HCT116 (cell line): ENCODE measurements around the gene CPA1. TPM values are rescaled to one million over a fixed set of nuclear protein-coding genes. Genes with fewer than 3 reads are reported as not detected.

Experiments used
- ATAC-seq: fragments of 200-7000 bp; cut with Tn5 transposase; 2 replicates; pipeline ENCODE4 v1.9.1; 2020; ENCODE audit warnings: mild to moderate bottlenecking, moderate library complexity
- BruUV-seq: library from RNA; stranded (reverse); fragments of 400-500 nt; replicated peaks from 2 replicates; lab custom pipeline; 2021; lab: Mats Ljungman, UMichigan
- CTCF ChIA-PET: fragments of 300-600 bp; sonication (Branson Sonifier 250); formaldehyde crosslinking; loops from one replicate; lab custom pipeline; 2021; ENCODE audit warnings: antibody characterized with exemption; lab: Charles Lee
- POLR2A ChIA-PET: fragments of 300-600, 350-600 bp; sonication (Branson Sonifier 250); formaldehyde crosslinking; loops from one replicate; lab custom pipeline; 2021; ENCODE audit warnings: antibody characterized with exemption; lab: Charles Lee
- RAD21 ChIA-PET, 2 experiments: fragments of 300-600 bp; sonication (Branson Sonifier 250); formaldehyde crosslinking; loops; one replicate each; lab custom pipeline; 2023; ENCODE audit warnings: low total read pairs in 2 of 2; ENCODE audit not compliant: uncharacterized antibody in 2 of 2, unreplicated experiment in 2 of 2, low non-redundant PET in 1 of 2; lab: Charles Lee
- DNase-seq: peaks from one replicate; pipeline ENCODE4 v3.0.0-alpha.2; 2010; ENCODE audit warnings: low read depth, low spot score
- H2AFZ ChIP-seq: fragments of 200-600 bp; shearing (Covaris generic), sonication (generic); 2 replicates; pipeline ENCODE4 v1.6.1; 2017; ENCODE audit warnings: low read depth, mixed run types, mixed read lengths, antibody characterized with exemption, low read length; ENCODE audit not compliant: poor library complexity, severe bottlenecking
- H3K27ac ChIP-seq: 2 replicates; pipeline ENCODE4 v1.5.1; 2012; ENCODE audit warnings: low read depth, low read length
- H3K27me3 ChIP-seq: fragments of 200-600 bp; sonication (generic); 2 replicates; pipeline ENCODE4 v1.6.1; 2016; ENCODE audit warnings: mixed run types, low read length, mixed read lengths; ENCODE audit not compliant: insufficient read depth
- H3K36me3 ChIP-seq, 2 experiments: fragments of 200-500 bp in 1 of 2; fragments of 200-600 bp in 1 of 2; sonication (Bioruptor generic) in 1 of 2; sonication (generic) in 1 of 2; 2 replicates each; pipeline versions ENCODE4 v1.5.1 to v1.6.1; 2014 to 2016; ENCODE audit warnings: low read length in 2 of 2, inconsistent platforms in 1 of 2, mixed read lengths in 1 of 2, mixed run types in 1 of 2; ENCODE audit not compliant: insufficient read depth in 2 of 2, control insufficient read depth in 1 of 2
- H3K4me1 ChIP-seq, 2 experiments: fragments of 200-600 bp in 1 of 2; sonication (generic) in 1 of 2; 2 replicates each; pipeline versions ENCODE4 v1.5.1 to v1.6.1; 2012 to 2017; ENCODE audit warnings: low read length in 2 of 2, inconsistent platforms in 1 of 2, mild to moderate bottlenecking in 1 of 2, mixed read lengths in 1 of 2, mixed run types in 1 of 2, moderate library complexity in 1 of 2; ENCODE audit not compliant: insufficient read depth in 2 of 2, control insufficient read depth in 1 of 2
- H3K4me2 ChIP-seq: fragments of 200-600 bp; sonication (generic); 2 replicates; pipeline ENCODE4 v1.6.1; 2017; ENCODE audit warnings: mixed run types, low read length, mixed read lengths
- H3K4me3 ChIP-seq, 2 experiments: fragments of 200-600 bp in 1 of 2; sonication (generic) in 1 of 2; replicated peaks in 1 of 2; 2 replicates each; pipeline ENCODE4 v1.5.1; 2011 to 2016; ENCODE audit warnings: low read length in 2 of 2, control low read depth in 1 of 2, low read depth in 1 of 2, mild to moderate bottlenecking in 1 of 2, mixed read lengths in 1 of 2, mixed run types in 1 of 2
- H3K79me2 ChIP-seq: fragments of 200-600 bp; sonication (generic); 2 replicates; pipeline ENCODE4 v1.6.1; 2017; ENCODE audit warnings: mild to moderate bottlenecking, mixed run types, low read length, moderate library complexity, mixed read lengths; ENCODE audit not compliant: insufficient read depth
- H3K9ac ChIP-seq: fragments of 200-600 bp; sonication (generic); 2 replicates; pipeline ENCODE4 v1.6.1; 2016; ENCODE audit warnings: low read length, mixed read lengths
- H3K9me2 ChIP-seq: fragments of 200-600 bp; sonication (generic), shearing (Covaris generic); 2 replicates; pipeline ENCODE4 v1.6.1; 2017; ENCODE audit warnings: mixed run types, mild to moderate bottlenecking, moderate library complexity; ENCODE audit not compliant: insufficient read depth
- H3K9me3 ChIP-seq, 2 experiments: fragments of 200-500 bp in 1 of 2; fragments of 200-600 bp in 1 of 2; sonication (Bioruptor generic) in 1 of 2; sonication (generic) in 1 of 2; 2 replicates each; pipeline ENCODE4 v1.6.1; 2014 to 2017; ENCODE audit warnings: low read length in 2 of 2, mixed read lengths in 2 of 2, inconsistent platforms in 1 of 2, low read depth in 1 of 2, mild to moderate bottlenecking in 1 of 2, mixed run types in 1 of 2, moderate library complexity in 1 of 2; ENCODE audit not compliant: control insufficient read depth in 1 of 2, insufficient read depth in 1 of 2
- H4K20me1 ChIP-seq: fragments of 200-600 bp; sonication (generic), shearing (Covaris generic); 2 replicates; pipeline ENCODE4 v1.6.1; 2017; ENCODE audit warnings: mixed run types, mild to moderate bottlenecking, moderate library complexity; ENCODE audit not compliant: insufficient read depth
- CBX3 ChIP-seq: IDR thresholded peaks from 2 replicates; pipeline ENCODE4 v1.6.1; 2012; ENCODE audit warnings: low read depth
- CEBPB ChIP-seq: IDR thresholded peaks from 2 replicates; pipeline ENCODE4 v1.6.1; 2012; ENCODE audit warnings: low read depth
- ELF1 ChIP-seq: IDR thresholded peaks from 2 replicates; pipeline ENCODE4 v1.6.1; 2012; ENCODE audit warnings: low read depth, borderline replicate concordance
- POLR2AphosphoS5 ChIP-seq: IDR thresholded peaks from 2 replicates; pipeline ENCODE4 v1.6.1; 2011; ENCODE audit warnings: mild to moderate bottlenecking, low read depth, low read length, moderate library complexity
- SRF ChIP-seq: IDR thresholded peaks from 2 replicates; pipeline ENCODE4 v1.6.1; 2012; ENCODE audit warnings: low read depth
- YY1 ChIP-seq: IDR thresholded peaks from 2 replicates; pipeline ENCODE4 v1.6.1; 2011; ENCODE audit warnings: low read length, low read depth, moderate library complexity, mild to moderate bottlenecking; ENCODE audit not compliant: insufficient replicate concordance; ENCODE audit errors: extremely low read depth
- ZNF274 ChIP-seq: fragments of 200-500 bp; sonication (Bioruptor generic); IDR thresholded peaks from 2 replicates; pipeline ENCODE4 v1.6.1; 2014; ENCODE audit warnings: mild to moderate bottlenecking, low read depth, low read length, inconsistent platforms
- intact Hi-C: fragments of 100-400 bp; cut with micrococcal nuclease; formaldehyde crosslinking; loops from 2 replicates; pipeline ENCODE4 v1.10.0; 2022
- total RNA-seq: library from RNA; stranded (reverse); gene quantifications from one replicate; pipeline ENCODE4 v1.2.1, GENCODE V29; 2021; ENCODE audit not compliant: unreplicated experiment
- TF ChIP-seq, protein P1 (sequence below): IDR thresholded peaks from 2 replicates; pipeline ENCODE4 v1.6.1; 2012; ENCODE audit warnings: low read depth

The CPA1 gene
- total RNA-seq, 1 experiment from 2014 or later: 11.9 TPM

DNA sequence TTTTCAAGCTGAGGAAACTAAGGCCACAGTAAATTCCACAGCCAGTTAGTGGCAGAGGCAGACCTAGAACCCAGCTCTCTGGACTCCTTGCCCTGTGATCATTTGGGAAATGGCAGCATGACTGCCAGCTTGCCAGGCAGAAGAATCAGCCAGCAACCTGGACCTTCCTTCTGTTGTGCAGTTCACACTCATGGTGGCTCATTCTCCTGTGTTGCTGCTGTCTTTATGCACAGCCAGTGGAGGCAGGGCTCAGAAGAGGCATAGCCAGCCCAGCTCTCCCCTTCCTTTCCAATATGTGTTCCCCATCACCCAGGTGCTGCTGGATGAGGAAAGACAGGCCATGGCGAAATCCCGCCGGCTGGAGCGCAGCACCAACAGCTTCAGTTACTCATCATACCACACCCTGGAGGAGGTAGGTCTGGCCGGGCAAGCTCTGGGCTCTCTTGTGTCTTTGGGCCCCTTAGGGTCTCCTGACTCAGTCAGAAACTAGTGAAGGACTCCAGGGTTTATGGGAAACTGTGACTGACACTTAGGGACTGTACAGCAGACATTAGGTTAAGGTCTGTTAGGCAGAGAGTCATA is 20.9 kb upstream of the CPA1 start:
- RAD21 ChIA-PET: no interaction called here
- peaks cover 35 to 51% of the 10 kb centered on the region in 2 experiments for H3K4me1 ChIP-seq
- H3K4me3 ChIP-seq: no peak overlapping the region
- H3K27me3 ChIP-seq: no peaks in the 10 kb centered on the region
- no peak for DNase-seq
- peaks cover 0 to 21% of the 10 kb centered on the region in 2 experiments; a peak in 1 of 4 replicates for H3K9me3 ChIP-seq
- H3K27ac ChIP-seq: no peak overlapping the region
- intact Hi-C loops: loop anchor here (5.0 kb wide), 1 partner anchor 67 kb away; the partner anchor contains the start of gene CPA4
- TF ChIP-seq ZNF274: no peak
- peak; percentile 86; the same call in 1 of the 2 replicates for TF ChIP-seq CBX3
- no peaks in the 10 kb centered on the region for H3K9me2 ChIP-seq
- H3K36me3 ChIP-seq: no peaks in the 10 kb centered on the region
- no peak for ATAC-seq
- no TSS peak for BruUV-seq
- no peak overlapping the region for H3K9ac ChIP-seq
- H3K4me2 ChIP-seq: no peak overlapping the region
- CTCF ChIA-PET: no interaction called here
- H4K20me1 ChIP-seq: no peaks in the 10 kb centered on the region
- H3K79me2 ChIP-seq: no peaks in the 10 kb centered on the region
- POLR2A ChIA-PET: no interaction called here
- H2AFZ ChIP-seq: no peak overlapping the region

DNA sequence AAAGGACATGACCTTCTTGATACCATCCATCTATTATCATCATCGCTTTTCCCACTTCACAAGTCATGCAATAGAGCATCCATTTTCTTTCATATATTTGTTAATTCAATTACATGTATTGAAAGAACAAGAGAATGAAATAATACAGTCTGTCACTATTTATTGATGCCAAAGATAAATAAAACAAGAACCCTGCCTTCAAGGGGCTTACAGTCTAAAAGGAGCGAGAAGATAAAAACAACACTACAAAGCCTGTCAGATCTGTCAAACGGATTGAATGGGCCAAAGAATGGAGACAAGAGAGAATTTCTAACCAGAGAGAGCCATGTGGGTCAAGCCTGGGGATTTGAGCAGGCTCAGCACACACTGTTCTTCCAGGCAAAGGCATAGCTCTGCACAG is 19.8 kb upstream of the CPA1 start:
- RAD21 ChIA-PET: no interaction called here

More for the DNA sequence above, 19.8 kb upstream of the CPA1 start:
- Histone ChIP-seq H3K27ac (no peak overlapping the region), H3K36me3 (no peaks in the 10 kb centered on the region), H3K27me3 (no peaks in the 10 kb centered on the region), H3K9me3 (peaks cover 0 to 21% of the 10 kb centered on the region in 2 experiments; a peak in 1 of 4 replicates)
- TF ChIP-seq CBX3: no peak
- TF ChIP-seq, protein P1, sequence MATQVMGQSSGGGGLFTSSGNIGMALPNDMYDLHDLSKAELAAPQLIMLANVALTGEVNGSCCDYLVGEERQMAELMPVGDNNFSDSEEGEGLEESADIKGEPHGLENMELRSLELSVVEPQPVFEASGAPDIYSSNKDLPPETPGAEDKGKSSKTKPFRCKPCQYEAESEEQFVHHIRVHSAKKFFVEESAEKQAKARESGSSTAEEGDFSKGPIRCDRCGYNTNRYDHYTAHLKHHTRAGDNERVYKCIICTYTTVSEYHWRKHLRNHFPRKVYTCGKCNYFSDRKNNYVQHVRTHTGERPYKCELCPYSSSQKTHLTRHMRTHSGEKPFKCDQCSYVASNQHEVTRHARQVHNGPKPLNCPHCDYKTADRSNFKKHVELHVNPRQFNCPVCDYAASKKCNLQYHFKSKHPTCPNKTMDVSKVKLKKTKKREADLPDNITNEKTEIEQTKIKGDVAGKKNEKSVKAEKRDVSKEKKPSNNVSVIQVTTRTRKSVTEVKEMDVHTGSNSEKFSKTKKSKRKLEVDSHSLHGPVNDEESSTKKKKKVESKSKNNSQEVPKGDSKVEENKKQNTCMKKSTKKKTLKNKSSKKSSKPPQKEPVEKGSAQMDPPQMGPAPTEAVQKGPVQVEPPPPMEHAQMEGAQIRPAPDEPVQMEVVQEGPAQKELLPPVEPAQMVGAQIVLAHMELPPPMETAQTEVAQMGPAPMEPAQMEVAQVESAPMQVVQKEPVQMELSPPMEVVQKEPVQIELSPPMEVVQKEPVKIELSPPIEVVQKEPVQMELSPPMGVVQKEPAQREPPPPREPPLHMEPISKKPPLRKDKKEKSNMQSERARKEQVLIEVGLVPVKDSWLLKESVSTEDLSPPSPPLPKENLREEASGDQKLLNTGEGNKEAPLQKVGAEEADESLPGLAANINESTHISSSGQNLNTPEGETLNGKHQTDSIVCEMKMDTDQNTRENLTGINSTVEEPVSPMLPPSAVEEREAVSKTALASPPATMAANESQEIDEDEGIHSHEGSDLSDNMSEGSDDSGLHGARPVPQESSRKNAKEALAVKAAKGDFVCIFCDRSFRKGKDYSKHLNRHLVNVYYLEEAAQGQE: no peak
- no peak for TF ChIP-seq YY1
- no peak for TF ChIP-seq SRF
- no peak for TF ChIP-seq ELF1
- TF ChIP-seq POLR2AphosphoS5: no peak
- TF ChIP-seq CEBPB: no peak
- TF ChIP-seq, all 23 proteins: peak for 0
- Histone ChIP-seq H3K9ac (no peak overlapping the region), H4K20me1 (no peaks in the 10 kb centered on the region), H3K4me2 (no peak overlapping the region), H3K79me2 (no peaks in the 10 kb centered on the region), H3K4me1 (peaks cover 36 to 54% of the 10 kb centered on the region in 2 experiments), H3K4me3 (no peak overlapping the region), H2AFZ (no peak overlapping the region), H3K9me2 (no peaks in the 10 kb centered on the region)
- ATAC-seq (no peak), DNase-seq (no peak)
- BruUV-seq: no TSS peak
- CTCF ChIA-PET: no interaction called here
- POLR2A ChIA-PET: no interaction called here
- intact Hi-C loops: no loop called here
